ENCODE measurements around the gene IL23A.

The IL23A gene

DNA sequence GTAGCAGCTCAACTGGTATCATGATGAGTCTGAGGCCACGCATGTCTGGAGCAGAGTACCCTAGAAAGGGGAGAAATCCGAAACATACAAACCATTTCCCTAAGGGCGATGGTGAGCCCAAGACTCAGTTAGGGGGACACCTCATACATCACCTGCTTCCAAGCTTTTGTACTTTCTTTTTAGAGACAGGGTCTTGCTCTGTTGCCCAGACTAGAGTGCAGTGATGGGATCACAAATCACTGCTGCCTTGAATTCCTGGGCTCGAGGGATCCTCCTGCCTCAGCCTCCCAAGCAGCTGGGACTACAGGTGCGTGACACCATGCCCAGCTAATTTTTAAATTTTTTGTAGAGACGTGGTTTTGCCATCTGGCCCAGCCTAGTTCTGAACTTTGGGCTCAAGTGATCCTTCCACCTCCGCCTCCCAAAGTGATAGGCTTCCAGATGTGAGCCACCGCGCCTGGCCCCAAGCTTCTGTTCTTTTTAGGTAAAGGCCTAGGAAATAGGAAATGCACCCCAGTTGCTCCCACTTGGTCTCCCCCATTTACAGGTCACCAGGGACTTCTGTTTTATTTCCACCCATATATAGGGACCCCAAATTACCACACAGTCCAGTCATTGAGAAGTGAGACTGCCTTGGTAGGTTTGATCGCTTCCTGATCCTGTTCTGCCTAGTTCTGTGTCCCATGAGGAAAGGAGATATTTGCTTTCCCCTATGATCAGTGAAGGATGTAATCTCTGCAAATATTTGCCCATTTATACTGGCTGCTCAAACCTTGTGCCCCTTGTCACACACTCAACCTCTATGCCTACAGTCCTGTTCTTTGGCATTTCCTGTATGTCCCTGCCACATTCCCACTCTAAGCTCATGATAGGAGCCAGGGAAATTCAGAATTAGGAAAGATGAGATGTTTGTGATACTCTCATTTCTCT lies 23.7 kb downstream of the IL23A start, which contains the start of gene APOF:
APOF (minus strand) TSS at position 728 of the 930 bp plus-strand sequence; CDS start at position 616, 112 bp downstream.
- DNase-seq, result peak; percentile 94

- DNase-seq, result no peak
Observed at GRCh38 chr12:56366948-56367347, 28.3 kb downstream of the IL23A start.

DNA sequence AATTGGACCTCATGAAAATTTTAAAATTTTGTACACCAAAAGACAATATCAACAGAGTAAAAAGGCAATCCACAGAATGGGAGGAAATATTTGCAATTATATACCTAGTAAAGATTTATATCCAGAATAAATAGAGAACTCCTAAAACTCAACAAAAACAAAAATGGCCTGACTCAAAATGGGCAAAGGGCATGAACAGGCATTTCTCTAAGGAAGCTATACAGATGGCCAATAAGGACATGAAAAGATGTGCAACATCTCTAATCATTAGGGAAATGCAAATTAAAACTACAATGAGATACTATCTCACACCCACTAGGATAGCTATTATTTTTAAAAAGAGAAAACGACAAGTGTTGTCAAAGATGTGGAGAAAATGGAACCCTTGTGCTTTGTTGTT lies 34.8 kb downstream of the IL23A start:
- DNase-seq, result no peak

DNA sequence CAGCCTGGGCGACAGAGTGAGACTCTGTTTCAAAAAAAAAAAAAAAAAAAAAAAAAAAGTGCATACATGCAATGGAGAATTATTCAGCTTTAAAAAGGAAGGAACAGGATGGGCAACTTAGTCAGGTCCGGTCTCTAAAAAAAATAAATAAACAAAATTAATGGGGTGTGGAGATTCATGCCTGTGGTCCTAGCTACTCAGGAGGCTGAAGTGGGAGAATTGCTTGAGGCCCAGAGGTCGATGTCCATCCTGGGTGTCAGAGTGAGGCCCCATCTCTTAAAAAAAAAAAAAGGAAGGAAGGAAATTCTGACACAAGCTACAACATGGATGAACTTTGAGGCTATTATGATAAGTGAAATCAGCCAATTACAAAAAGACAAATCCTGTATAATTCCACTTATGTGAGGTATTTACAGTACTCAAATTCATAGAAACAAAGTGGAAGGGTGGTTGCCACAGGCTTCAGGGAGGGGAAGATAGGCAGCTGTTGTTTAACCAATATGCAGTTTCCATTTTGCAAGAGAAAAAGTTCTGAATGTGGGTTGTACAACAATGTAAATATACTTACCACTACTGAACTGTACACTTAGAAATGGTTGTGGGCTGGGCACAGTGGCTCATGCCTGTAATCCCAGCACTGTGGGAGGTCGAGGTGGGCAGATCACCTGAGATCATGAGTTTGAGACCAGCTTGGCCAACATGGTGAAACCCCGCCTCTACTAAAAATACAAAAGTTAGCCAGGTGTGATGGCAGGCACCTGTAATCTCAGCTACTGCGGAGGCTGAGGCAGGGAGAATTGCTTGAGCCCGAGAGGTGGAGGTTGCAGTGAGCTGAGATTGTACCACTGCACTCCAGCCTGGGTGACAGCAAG lies 36.3 kb downstream of the IL23A start:
- DNase-seq, result peak; percentile 30

- DNase-seq, result no peak
Observed at GRCh38 chr12:56375598-56376434, 37.1 kb downstream of the IL23A start.

DNA sequence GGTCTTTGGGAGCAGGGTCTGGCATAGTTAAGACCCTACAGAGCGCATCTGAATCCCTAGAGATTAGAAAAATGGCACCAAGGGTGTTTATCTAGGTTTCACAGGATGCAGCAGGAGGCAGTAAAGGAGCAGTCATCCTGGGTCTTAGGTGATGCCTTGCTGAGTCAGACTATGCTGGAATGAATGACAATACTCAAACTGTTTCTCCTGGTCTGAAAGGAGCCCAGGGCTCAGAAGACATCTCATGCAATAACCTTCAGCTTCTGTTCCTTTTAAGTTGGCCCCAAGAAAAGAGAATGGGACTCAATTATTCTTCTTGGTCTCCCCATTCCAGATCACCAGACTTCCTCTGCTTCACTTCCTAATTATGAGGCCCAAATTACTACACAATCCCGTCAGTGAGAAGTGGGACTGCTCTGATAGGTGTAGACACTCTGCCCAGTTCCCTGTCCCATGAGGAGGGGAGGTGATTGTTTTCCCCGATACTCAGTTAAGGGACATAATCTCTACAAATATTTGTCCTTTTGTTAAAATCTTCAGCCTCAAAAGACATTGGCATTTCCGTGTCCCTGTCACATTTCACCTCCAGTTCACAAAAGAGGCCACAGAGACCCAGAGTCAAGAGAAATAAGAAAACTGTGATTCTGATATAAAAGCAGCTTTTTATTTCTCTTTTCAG lies 38.8 kb downstream of the IL23A start:
- peak; percentile 56 for DNase-seq

DNA sequence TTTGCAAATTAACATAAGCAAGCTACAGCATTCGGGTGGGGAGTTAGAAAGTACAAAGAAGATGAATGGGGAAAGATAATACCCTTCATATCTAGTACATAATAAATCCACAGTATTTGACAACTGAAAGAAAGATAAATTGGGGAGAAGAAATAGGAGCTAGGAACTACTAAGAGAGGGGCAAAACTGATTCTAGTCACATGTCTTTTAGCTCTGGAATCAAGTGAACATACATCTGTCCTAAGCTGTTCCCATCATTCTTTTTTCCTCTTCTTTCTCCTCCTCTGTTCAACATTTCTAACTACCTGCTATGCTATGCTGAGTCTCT lies 39.3 kb downstream of the IL23A start:
- no peak for DNase-seq

DNA sequence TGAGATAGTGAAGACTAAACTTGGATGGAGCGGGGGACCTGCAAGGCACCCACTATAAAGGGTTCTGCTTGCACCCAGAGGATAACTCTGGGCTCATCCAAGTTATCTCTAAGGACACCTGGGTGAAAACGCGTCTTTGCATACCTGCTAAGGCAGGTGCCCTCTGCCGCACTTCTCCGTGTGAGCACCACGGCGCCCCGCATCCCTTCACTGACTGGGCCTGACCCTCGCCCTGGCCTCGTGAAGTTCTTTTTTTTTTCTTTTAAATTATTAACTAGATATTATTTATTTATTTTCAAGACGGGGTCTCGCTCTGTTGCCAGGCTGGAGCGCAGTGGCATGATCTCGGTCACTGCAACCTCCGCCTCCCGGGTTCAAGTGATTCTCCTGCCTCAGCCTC lies 43.9 kb downstream of the IL23A start:
- DNase-seq, result no peak

DNA sequence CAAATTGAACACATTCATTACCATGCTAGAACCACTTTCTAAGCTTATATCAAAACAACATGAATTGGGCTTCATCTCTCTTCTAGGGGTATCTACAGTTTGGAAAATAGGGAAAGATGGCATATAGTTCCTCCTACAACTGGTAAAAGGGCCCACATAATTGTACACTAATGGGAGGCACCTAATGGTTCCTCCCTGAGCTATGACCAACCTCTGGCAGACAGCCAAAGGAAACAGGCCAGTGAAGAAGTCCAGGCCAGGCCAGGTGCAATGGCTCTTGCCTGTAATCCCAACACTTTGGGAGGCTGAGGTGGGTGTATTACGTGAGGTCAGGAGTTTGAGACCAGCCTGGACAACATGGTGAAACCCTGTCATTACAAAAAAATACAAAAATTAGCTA lies 47.2 kb downstream of the IL23A start:
- DNase-seq, result peak; percentile 69

DNA sequence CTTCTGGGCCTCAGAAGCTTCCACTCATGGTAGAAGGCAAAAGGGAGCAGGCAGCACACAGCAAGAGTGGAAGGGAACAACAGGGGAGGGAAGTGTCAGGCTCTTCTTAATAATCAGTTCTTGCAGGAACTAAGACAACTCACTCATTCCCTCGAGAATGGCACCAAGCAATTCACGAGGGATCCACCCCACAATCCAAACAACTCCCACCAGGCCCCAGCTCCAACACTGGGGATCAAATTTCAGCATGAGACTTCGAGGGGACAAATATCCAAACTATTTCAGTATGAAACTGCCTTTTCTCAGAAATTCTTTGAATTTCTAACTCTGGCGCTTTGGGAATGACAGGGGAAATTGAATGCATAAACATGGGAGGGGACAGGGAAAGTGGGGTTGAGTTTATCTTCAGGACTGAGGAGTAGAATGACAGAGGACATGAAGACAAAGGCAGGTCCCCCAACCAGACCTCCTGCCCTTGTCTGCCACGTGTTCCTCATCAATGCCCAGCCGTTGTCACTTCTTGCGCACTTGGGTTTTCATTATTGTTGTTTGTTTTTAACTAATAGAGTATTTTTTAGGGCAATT lies 48.6 kb downstream of the IL23A start:
- no peak for DNase-seq

DNA sequence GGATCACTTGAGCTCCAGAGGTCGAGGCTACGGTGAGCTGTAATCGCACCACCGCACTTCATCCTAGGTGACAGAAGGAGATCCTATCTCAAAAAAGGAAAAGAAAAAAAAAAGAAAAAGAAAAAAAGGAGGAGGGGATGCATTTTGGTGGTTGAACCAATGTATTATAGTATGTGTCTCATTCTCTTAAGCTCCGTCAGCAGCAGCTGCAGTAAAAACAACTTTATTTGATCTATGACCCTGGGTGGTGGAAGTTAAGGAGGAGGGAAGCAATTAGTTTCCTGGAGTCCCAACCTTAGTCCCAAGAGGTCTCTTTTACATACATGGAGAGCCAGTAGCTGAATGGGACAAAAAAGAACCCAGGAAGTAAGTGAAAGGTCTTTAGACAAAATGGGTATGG lies 50.7 kb downstream of the IL23A start:
- DNase-seq, result no peak
